Activated T-helper 9 cell treated with anti-CD3 and anti-CD28 coated beads, Interleukin-2, amount 50 U/mL, for 16 hours (primary cell): Measurements from ENCODE around the gene IL23A.
"Not testable (repeated sequence)": the region's sequence is repeated elsewhere in the genome, so short reads cannot be mapped to it uniquely, and the experiment has no call there.

Source experiments
- DNase-seq: peaks from one replicate; pipeline ENCODE4 v3.0.0-alpha.2; 2020; ENCODE audit warnings: low read depth

IL23A gene

GRCh38 chr12:56338308-56339157, at the start of gene IL23A:
Gene IL23A (plus strand): TSS chr12:56338884. CDS start chr12:56339045, 161 bp downstream.
- DNase-seq = peak; percentile 80

GRCh38 chr12:56293795-56294194, 44.9 kb upstream of the IL23A start:
- no peak for DNase-seq

GRCh38 chr12:56296295-56296694, 42.4 kb upstream of the IL23A start:
- no peak for DNase-seq

GRCh38 chr12:56297400-56297799, 41.3 kb upstream of the IL23A start:
- no peak for DNase-seq

GRCh38 chr12:56298828-56299227, 39.9 kb upstream of the IL23A start:
- no peak for DNase-seq

GRCh38 chr12:56299308-56299852, 39.3 kb upstream of the IL23A start:
- no peak for DNase-seq

- peak; percentile 99 for DNase-seq
Observed at GRCh38 chr12:56299853-56300643, 38.6 kb upstream of the IL23A start, which contains the start of gene CS. Gene CS (minus strand): TSS chr12:56300330. CDS start chr12:56300201, 129 bp downstream.

- DNase-seq = no peak
Observed at GRCh38 chr12:56300644-56301464, 37.8 kb upstream of the IL23A start.

- DNase-seq = no peak
Observed at GRCh38 chr12:56304276-56304675, 34.4 kb upstream of the IL23A start.

GRCh38 chr12:56304872-56305590, 33.7 kb upstream of the IL23A start:
- DNase-seq = no peak

- DNase-seq = no peak
Observed at GRCh38 chr12:56307221-56307965, 31.3 kb upstream of the IL23A start.

- DNase-seq = no peak
Observed at GRCh38 chr12:56308714-56309113, 30.0 kb upstream of the IL23A start.

- no peak for DNase-seq
Observed at GRCh38 chr12:56311003-56311402, 27.7 kb upstream of the IL23A start.

- no peak for DNase-seq
Observed at GRCh38 chr12:56315249-56315621, 23.4 kb upstream of the IL23A start.

- peak; percentile 85 for DNase-seq
Observed at GRCh38 chr12:56315622-56316473, 22.8 kb upstream of the IL23A start, which contains the start of gene CNPY2. Gene CNPY2 (minus strand): TSS chr12:56315988. CDS start chr12:56315217, 771 bp downstream.

GRCh38 chr12:56317675-56318074, 21.0 kb upstream of the IL23A start:
- no peak for DNase-seq

- DNase-seq = no peak
Observed at GRCh38 chr12:56321027-56321426, 17.7 kb upstream of the IL23A start.

- DNase-seq = not testable (repeated sequence)
Observed at GRCh38 chr12:56321610-56322009, 17.1 kb upstream of the IL23A start.

GRCh38 chr12:56324206-56324605, 14.5 kb upstream of the IL23A start:
- DNase-seq = no peak
